ENCODE results near the gene VGF.
A peak's percentile ranks its signal among the peaks of the same experiment; 100 is the strongest.

Gene VGF

DNA sequence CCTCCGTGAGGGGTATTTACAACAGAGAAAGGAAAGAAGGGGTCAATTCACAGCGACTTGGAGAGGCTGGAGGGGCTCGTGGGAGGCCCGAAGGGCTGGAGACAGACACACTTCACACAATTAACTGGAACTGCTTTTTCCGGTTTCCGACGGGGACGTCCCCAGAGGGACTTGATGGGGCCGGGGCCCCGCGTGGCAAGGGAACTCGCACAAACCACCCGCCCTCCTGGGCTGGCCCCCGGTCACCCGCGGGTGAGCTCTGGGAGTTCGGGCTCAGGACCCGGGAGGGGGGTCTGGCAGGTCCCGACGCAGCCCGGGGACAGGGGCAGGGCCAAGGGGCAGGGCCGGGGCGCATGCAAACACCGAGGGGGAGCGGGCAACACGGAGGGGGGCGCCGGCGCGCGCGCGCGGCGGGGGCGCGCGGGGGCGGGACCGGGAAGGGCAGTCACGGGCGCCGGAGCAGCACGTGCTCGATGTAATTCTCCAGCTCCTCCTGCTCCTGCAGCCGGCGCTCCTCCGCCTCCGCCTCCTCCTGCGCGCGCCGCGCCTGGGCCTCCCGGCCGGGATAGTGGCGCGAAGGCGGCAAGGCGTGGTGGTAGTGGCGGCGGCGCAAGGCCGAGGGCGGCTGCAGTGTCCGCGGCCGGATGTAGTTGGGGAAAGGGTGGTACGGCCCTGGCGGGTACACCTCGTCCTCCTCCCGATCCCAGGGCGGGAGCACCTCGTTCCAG, 2.7 kb downstream of the VGF start:
- peak overlapping the region; percentile 32 for H3K4me3 ChIP-seq (replicated peaks; ENCODE audit: insufficient read depth, low read length)
- DNase-seq (ENCODE audit: low read depth in 1 of 2, low spot score in 1 of 2), result peak in 1 of 2 experiments; percentile 50
- TF ChIP-seq POLR2AphosphoS5 (IDR thresholded peaks at IDR 0.05; ENCODE audit: low read depth) (no peak), SPI1 (IDR thresholded peaks at IDR 0.05; ENCODE audit: borderline replicate concordance, low read depth) (no peak), GABPA (IDR thresholded peaks at IDR 0.05; ENCODE audit: low read depth) (no peak)
- H3K27me3 ChIP-seq (ENCODE audit: insufficient read depth, poor library complexity, severe bottlenecking), result peaks cover 29% of the 10 kb centered on the region
- no peak overlapping the region for H3K27ac ChIP-seq (replicated peaks)

DNA sequence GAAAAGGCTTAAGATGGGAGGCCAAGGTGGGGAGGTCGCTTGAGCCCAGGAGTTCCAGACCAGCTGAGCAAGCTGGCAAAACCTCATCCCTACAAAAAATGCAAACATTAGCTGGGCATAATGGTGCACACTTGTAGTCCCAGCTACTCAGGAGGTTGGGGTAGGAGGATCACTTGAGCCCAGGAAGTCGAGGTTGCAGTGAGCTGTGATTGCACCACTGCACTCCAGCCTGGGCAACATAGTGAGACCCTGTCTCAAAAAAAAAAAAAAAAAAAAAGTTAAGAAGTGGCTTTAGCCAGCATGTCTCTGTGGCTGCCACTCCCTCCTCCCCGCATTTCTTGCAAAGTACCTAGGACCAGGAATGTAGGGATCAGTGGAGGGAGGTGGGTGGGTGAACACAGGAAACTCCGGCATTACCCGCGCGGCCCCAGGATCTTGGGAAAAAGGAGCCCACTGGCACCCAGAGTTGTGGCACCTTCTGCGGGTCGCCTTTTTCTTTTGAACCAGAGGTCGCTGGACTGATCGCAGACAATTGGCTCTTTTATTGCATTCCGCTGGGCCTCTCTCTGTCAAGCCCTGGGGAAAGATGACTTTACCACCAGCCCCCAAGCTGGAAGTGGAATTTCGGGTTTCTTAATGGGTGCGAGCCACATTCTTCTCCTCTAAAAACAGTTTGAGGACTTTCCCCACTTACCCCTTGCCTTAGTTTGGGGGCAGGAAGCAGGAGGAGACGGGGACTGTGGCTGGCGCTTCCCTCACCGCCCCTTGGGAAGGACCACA, 3.5 kb downstream of the VGF start:
- Histone ChIP-seq H3K27me3 (ENCODE audit: insufficient read depth, poor library complexity, severe bottlenecking) (peaks cover 23% of the 10 kb centered on the region), H3K4me3 (replicated peaks; ENCODE audit: insufficient read depth, low read length) (no peak overlapping the region), H3K27ac (replicated peaks) (no peak overlapping the region)
- TF ChIP-seq POLR2AphosphoS5 (IDR thresholded peaks at IDR 0.05; ENCODE audit: low read depth) (no peak), REST (IDR thresholded peaks at IDR 0.05; ENCODE audit: insufficient replicate concordance, low read depth) (no peak), SPI1 (IDR thresholded peaks at IDR 0.05; ENCODE audit: borderline replicate concordance, low read depth) (no peak)
- no peak for DNase-seq (ENCODE audit: low read depth in 1 of 2, low spot score in 1 of 2)

DNA sequence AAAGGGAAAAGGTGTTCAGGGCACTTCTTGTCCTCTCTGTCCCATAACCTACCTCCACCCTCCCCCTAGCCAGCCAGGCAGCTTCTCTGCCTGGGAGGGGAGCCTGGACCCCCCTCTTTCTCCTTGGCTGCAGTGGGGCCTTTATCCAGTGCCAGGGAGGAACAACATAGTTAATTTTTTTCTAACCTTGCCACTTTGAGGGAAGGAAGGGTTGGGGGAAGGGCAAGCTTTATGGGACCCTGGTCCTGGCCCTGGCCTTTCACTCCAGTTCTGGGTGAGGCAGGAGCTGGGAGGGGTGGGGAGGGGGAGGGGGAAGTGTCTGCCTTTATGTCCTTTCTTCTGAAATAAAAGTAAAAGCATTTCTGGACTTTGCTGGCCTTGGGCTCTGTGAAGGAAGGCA, 4.5 kb downstream of the VGF start:
- H3K27ac ChIP-seq (replicated peaks), result no peak overlapping the region
- TF ChIP-seq REST (IDR thresholded peaks at IDR 0.05; ENCODE audit: insufficient replicate concordance, low read depth) (no peak), SPI1 (IDR thresholded peaks at IDR 0.05; ENCODE audit: borderline replicate concordance, low read depth) (no peak), POLR2AphosphoS5 (IDR thresholded peaks at IDR 0.05; ENCODE audit: low read depth) (no peak), GABPA (IDR thresholded peaks at IDR 0.05; ENCODE audit: low read depth) (no peak)
- TF ChIP-seq, protein P1, sequence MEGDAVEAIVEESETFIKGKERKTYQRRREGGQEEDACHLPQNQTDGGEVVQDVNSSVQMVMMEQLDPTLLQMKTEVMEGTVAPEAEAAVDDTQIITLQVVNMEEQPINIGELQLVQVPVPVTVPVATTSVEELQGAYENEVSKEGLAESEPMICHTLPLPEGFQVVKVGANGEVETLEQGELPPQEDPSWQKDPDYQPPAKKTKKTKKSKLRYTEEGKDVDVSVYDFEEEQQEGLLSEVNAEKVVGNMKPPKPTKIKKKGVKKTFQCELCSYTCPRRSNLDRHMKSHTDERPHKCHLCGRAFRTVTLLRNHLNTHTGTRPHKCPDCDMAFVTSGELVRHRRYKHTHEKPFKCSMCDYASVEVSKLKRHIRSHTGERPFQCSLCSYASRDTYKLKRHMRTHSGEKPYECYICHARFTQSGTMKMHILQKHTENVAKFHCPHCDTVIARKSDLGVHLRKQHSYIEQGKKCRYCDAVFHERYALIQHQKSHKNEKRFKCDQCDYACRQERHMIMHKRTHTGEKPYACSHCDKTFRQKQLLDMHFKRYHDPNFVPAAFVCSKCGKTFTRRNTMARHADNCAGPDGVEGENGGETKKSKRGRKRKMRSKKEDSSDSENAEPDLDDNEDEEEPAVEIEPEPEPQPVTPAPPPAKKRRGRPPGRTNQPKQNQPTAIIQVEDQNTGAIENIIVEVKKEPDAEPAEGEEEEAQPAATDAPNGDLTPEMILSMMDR (IDR thresholded peaks at IDR 0.05; ENCODE audit: insufficient read depth, low read length), result no peak
- no peak for DNase-seq (ENCODE audit: low read depth in 1 of 2, low spot score in 1 of 2)
- peaks cover 20% of the 10 kb centered on the region for H3K27me3 ChIP-seq (ENCODE audit: insufficient read depth, poor library complexity, severe bottlenecking)
- H3K4me3 ChIP-seq (replicated peaks; ENCODE audit: insufficient read depth, low read length), result no peak overlapping the region

DNA sequence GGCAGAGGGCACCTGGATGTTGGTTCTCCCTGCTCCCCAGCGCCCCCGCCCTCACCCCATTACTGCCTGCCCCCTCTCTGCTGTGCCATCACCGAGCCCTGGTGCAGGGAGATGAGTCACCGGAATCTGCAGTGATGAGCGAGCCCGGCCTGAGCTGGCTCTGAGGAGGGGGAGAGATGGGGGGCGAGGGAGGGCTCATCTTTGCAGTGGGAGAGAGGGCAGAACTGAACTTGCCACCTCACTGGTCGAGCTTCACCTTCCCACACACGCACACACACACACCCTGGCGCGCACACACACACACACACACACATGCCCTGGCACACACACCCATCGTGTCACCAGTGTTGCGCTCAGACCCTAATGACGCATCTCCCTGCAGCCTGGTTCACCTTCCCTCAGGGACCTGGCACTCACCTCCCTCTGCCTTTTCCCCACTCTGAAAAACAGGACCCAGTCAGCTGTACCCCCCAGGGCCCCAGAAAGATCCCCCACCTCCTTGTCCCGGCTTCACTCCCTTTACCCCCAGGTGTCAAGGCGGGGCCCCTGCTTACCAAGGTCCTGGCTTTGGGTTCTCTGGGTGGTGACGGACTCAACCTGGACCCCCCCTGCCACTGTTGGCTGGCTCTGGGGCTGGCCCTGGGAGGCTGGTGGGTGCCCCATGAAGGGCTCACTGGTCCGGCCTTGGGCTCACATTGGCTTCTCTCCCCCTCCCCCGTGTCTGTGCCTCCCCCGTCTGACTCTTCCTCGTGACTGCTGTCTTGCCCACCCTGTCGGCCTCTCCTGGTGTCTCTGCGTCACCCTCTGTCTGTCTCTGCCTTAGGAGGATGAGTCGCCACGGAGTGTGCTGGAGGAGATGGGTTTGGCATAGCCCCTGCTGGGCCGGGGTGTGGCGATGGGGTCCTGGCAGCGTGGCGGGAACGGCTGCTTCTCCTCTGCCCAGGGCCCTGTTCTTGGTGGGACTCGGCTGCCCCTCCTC, 5.4 kb downstream of the VGF start:
- H3K4me3 ChIP-seq (replicated peaks; ENCODE audit: insufficient read depth, low read length), result no peak overlapping the region
- DNase-seq (ENCODE audit: low read depth in 1 of 2, low spot score in 1 of 2), result no peak
- TF ChIP-seq REST (IDR thresholded peaks at IDR 0.05; ENCODE audit: insufficient replicate concordance, low read depth), result no peak
- TF ChIP-seq, protein P1 (IDR thresholded peaks at IDR 0.05; ENCODE audit: insufficient read depth, low read length), result no peak
- TF ChIP-seq POLR2AphosphoS5 (IDR thresholded peaks at IDR 0.05; ENCODE audit: low read depth), result no peak
- TF ChIP-seq GABPA (IDR thresholded peaks at IDR 0.05; ENCODE audit: low read depth), result no peak
- H3K27ac ChIP-seq (replicated peaks), result no peak overlapping the region
- H3K27me3 ChIP-seq (ENCODE audit: insufficient read depth, poor library complexity, severe bottlenecking), result peaks cover 14% of the 10 kb centered on the region
